ENCODE measurements around the gene P2RY11. TPM values are rescaled to one million over a fixed set of nuclear protein-coding genes. Genes with fewer than 3 reads are reported as not detected.

Gene P2RY11
- total and polyA plus RNA-seq, 2 of the 4 experiments (the other 2 are of a cell fraction) = 0.54 to 4.5 TPM

DNA sequence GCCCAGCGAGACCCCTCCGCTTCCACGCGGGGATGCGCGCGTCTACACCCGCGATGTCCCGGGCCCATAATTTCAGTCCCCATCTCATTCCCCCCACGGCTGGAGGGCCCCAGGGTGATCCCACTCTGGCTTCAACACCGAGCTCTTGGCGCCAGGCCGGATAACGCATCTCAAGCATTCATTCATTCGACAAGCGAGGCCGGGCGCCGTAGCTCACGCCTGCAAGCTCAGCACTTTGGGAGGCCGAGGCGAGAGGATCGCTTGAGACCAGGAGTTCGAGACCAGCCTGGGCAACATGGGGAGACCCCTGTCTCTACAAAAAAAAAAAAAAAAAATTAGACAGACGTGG lies 14.9 kb upstream of the P2RY11 start:
- peak overlapping the region; percentile 98 for H2AK9ac ChIP-seq (replicated peaks; ENCODE audit: low read depth, low read length, poor library complexity)
- in situ Hi-C loops (cut with MboI; ENCODE audit: low sequenced_read_pairs) = no loop called here

More for the DNA sequence above, 14.9 kb upstream of the P2RY11 start:
- H3K18ac ChIP-seq (ENCODE audit: low read depth, low read length) = no peak overlapping the region
- no peaks in the 10 kb centered on the region for H3K79me1 ChIP-seq (ENCODE audit: low read depth in 1 of 2, low read length in 2 of 2)
- BruUV-seq (replicated peaks) = no TSS peak
- intact Hi-C loops (cut with micrococcal nuclease) = loop anchor here (5.0 kb wide), 1 partner anchor 164 kb away; no protein-coding TSS in a partner anchor
- H2AFZ ChIP-seq (replicated peaks; ENCODE audit: low read length, poor library complexity) = peak overlapping the region; percentile 100
- H3K56ac ChIP-seq (ENCODE audit: extremely low read depth, insufficient read depth, low read length) = no peak overlapping the region
- H4K8ac ChIP-seq (ENCODE audit: low read depth in 2 of 2, low read length in 2 of 2) = peak overlapping the region; percentile 98 to 100
- DNase-seq = no peak
- peak overlapping the region; percentile 77; the same call in 1 of the 2 replicates for H2BK120ac ChIP-seq (ENCODE audit: low read depth, low read length)
- TF ChIP-seq USF2 (IDR thresholded peaks at IDR 0.05; ENCODE audit: low read depth, low read length) (no peak), CHD1 (IDR thresholded peaks at IDR 0.05; ENCODE audit: low read depth, low read length) (no peak), MAFK (IDR thresholded peaks at IDR 0.05; ENCODE audit: low read depth, low read length) (0 out of 2 replicates have a peak, but pooled peaks have one; percentile 20)
- H3K4me1 ChIP-seq (ENCODE audit: control insufficient read depth, insufficient read depth, low read length) = peaks cover 4% of the 10 kb centered on the region
- no peak overlapping the region for H2BK20ac ChIP-seq (ENCODE audit: low read depth, low read length)
- 45% methylated on average over 15 of the region's 26 CpGs; no CpG with 5 or more reads in 1 of the 2 experiments for WGBS, 2 experiments (ENCODE audit: extremely low coverage in 2 of 2, insufficient read length in 1 of 2)
- H4K91ac ChIP-seq (ENCODE audit: insufficient read depth, low read depth, low read length) = peak overlapping the region; percentile 87; the same call in 1 of the 2 replicates
- H3K9ac ChIP-seq (ENCODE audit: low read depth, low read length) = peak overlapping the region; percentile 84
- peak overlapping the region; percentile 88 for H3K23ac ChIP-seq (ENCODE audit: low read depth, low read length)
- peaks cover 12% of the 10 kb centered on the region; the same call in 1 of the 2 replicates for H3K36me3 ChIP-seq (ENCODE audit: control insufficient read depth, insufficient read depth, low read length)
- H3K4me3 ChIP-seq (ENCODE audit: insufficient read depth, low read depth, low read length) = peak overlapping the region; percentile 55
- H3K9me1 ChIP-seq (ENCODE audit: insufficient read depth, low read length) = no peaks in the 10 kb centered on the region
- H3K27me3 ChIP-seq (ENCODE audit: control insufficient read depth, insufficient read depth, low read length) = no peaks in the 10 kb centered on the region
- H4K20me1 ChIP-seq (ENCODE audit: insufficient read depth, low read length) = no peaks in the 10 kb centered on the region
- peak overlapping the region; percentile 79 for H3K27ac ChIP-seq (ENCODE audit: insufficient read depth, low read length)
- dilution Hi-C loops (cut with HindIII; ENCODE audit: low sequenced_read_pairs, unreplicated experiment) = no loop called here
- no peaks in the 10 kb centered on the region for H3K9me3 ChIP-seq (ENCODE audit: control insufficient read depth, insufficient read depth, low read length)
- H4K5ac ChIP-seq (ENCODE audit: low read depth, low read length) = peak overlapping the region; percentile 92
- H2BK5ac ChIP-seq (ENCODE audit: low read depth, low read length, poor library complexity, severe bottlenecking) = peak overlapping the region; percentile 88
- ATAC-seq (ENCODE audit: low read depth) = no peak
- H3K4ac ChIP-seq (ENCODE audit: low read depth, low read length) = peak overlapping the region; percentile 96
- H2BK15ac ChIP-seq (ENCODE audit: low read depth, low read length) = no peak overlapping the region
- peak overlapping the region; percentile 86 for H3K14ac ChIP-seq (replicated peaks; ENCODE audit: low read depth, low read length)
- ChIA-PET CTCF (no interaction called here), POLR2A (ENCODE audit: unreplicated experiment) (interaction anchor here (1.0 kb wide), 1 partner anchor 110 kb away, joined by 3 read pairs; no protein-coding TSS in a partner anchor)
- peak overlapping the region; percentile 90 for H3K4me2 ChIP-seq (ENCODE audit: low read depth, low read length)
- H2AK5ac ChIP-seq (ENCODE audit: low read depth, low read length) = peak overlapping the region; percentile 94

All from IMR-90 (cell line).